ENCODE measurements around the gene MROH8. TPM values are rescaled to one million over a fixed set of nuclear protein-coding genes. Genes with fewer than 3 reads are reported as not detected.
"Not testable (repeated sequence)": the region's sequence is repeated elsewhere in the genome, so short reads cannot be mapped to it uniquely, and the experiment has no call there.

Gene MROH8
- total RNA-seq, 6 experiments from 2014 or later, result 1.3 to 1.9 (median 1.6) TPM

GRCh38 chr20:37072293-37073196 is 106.8 kb downstream of the MROH8 start:
- H3K27ac Mint-ChIP-seq, result peak overlapping the region; percentile 93; the same call in 1 of the 2 replicates
- H3K9me3 Mint-ChIP-seq, result no peaks in the 10 kb centered on the region
- TF ChIP-seq, protein P1, sequence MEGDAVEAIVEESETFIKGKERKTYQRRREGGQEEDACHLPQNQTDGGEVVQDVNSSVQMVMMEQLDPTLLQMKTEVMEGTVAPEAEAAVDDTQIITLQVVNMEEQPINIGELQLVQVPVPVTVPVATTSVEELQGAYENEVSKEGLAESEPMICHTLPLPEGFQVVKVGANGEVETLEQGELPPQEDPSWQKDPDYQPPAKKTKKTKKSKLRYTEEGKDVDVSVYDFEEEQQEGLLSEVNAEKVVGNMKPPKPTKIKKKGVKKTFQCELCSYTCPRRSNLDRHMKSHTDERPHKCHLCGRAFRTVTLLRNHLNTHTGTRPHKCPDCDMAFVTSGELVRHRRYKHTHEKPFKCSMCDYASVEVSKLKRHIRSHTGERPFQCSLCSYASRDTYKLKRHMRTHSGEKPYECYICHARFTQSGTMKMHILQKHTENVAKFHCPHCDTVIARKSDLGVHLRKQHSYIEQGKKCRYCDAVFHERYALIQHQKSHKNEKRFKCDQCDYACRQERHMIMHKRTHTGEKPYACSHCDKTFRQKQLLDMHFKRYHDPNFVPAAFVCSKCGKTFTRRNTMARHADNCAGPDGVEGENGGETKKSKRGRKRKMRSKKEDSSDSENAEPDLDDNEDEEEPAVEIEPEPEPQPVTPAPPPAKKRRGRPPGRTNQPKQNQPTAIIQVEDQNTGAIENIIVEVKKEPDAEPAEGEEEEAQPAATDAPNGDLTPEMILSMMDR (IDR thresholded peaks at IDR 0.05), result no peak

GRCh38 chr20:37071481-37071911 is 107.9 kb downstream of the MROH8 start:
- H3K27ac Mint-ChIP-seq, result peak overlapping the region; percentile 93
- TF ChIP-seq, protein P1 (IDR thresholded peaks at IDR 0.05), result no peak
- peak; percentile 77 for DNase-seq

More at GRCh38 chr20:37072293-37073196, 106.8 kb downstream of the MROH8 start:
- no peak for DNase-seq
- Mint-ChIP-seq H3K27me3 (ENCODE audit: insufficient read depth) (no peaks in the 10 kb centered on the region), H3K36me3 (ENCODE audit: low read depth) (peaks cover 10% of the 10 kb centered on the region), H3K4me3 (no peak overlapping the region), H3K4me1 (ENCODE audit: low read depth) (peaks cover 31% of the 10 kb centered on the region)

GRCh38 chr20:37069563-37069962 is 109.8 kb downstream of the MROH8 start:
- not testable (repeated sequence) for H3K4me3 Mint-ChIP-seq; H3K9me3 Mint-ChIP-seq; H3K27ac Mint-ChIP-seq; DNase-seq; H3K27me3 Mint-ChIP-seq (ENCODE audit: insufficient read depth)
- H3K36me3 Mint-ChIP-seq (ENCODE audit: low read depth), result peaks cover 11% of the 10 kb centered on the region
- peaks cover 17% of the 10 kb centered on the region for H3K4me1 Mint-ChIP-seq (ENCODE audit: low read depth)

More at GRCh38 chr20:37071481-37071911, 107.9 kb downstream of the MROH8 start:
- Mint-ChIP-seq H3K36me3 (ENCODE audit: low read depth) (peaks cover 13% of the 10 kb centered on the region), H3K4me3 (peak overlapping the region; percentile 58), H3K27me3 (ENCODE audit: insufficient read depth) (no peaks in the 10 kb centered on the region), H3K4me1 (ENCODE audit: low read depth) (peaks cover 28% of the 10 kb centered on the region), H3K9me3 (no peaks in the 10 kb centered on the region)

- TF ChIP-seq, protein P1 (IDR thresholded peaks at IDR 0.05), result no peak
- H3K4me3 Mint-ChIP-seq, result no peak overlapping the region
- H3K9me3 Mint-ChIP-seq, result no peaks in the 10 kb centered on the region
- peaks cover 4% of the 10 kb centered on the region for H3K4me1 Mint-ChIP-seq (ENCODE audit: low read depth)
- H3K36me3 Mint-ChIP-seq (ENCODE audit: low read depth), result peaks cover 11% of the 10 kb centered on the region; the same call in 1 of the 2 replicates
- no peak for DNase-seq
- no peaks in the 10 kb centered on the region for H3K27me3 Mint-ChIP-seq (ENCODE audit: insufficient read depth)
- no peak overlapping the region for H3K27ac Mint-ChIP-seq
Observed at GRCh38 chr20:37066168-37066567, 113.2 kb downstream of the MROH8 start.

- no peak for DNase-seq
- H3K27me3 Mint-ChIP-seq (ENCODE audit: insufficient read depth), result peaks cover 2% of the 10 kb centered on the region; the same call in 1 of the 2 replicates
- no peaks in the 10 kb centered on the region for H3K9me3 Mint-ChIP-seq
- H3K36me3 Mint-ChIP-seq (ENCODE audit: low read depth), result peaks cover 27% of the 10 kb centered on the region
- no peak overlapping the region for H3K4me3 Mint-ChIP-seq
- TF ChIP-seq, protein P1 (IDR thresholded peaks at IDR 0.05), result no peak
- no peaks in the 10 kb centered on the region for H3K4me1 Mint-ChIP-seq (ENCODE audit: low read depth)
- no peak overlapping the region for H3K27ac Mint-ChIP-seq
Observed at GRCh38 chr20:37055276-37055675, 124.1 kb downstream of the MROH8 start.
